Fibroblast of lung (primary cell): ENCODE measurements around the gene SFT2D3. TPM values are rescaled to one million over a fixed set of nuclear protein-coding genes. Genes with fewer than 3 reads are reported as not detected.
A peak's percentile ranks its signal among the peaks of the same experiment; 100 is the strongest.

Experiments
- DNase-seq, 2 donors: peaks; one replicate each; pipeline versions ENCODE4 v3.0.0 to v3.0.0-alpha.2; 2010; ENCODE audit warnings: low read depth in 2 of 2
- H2AFZ ChIP-seq: 2 replicates; pipeline ENCODE4 v1.5.1; 2012; ENCODE audit warnings: low read length, control low read depth, inconsistent platforms
- H3K27ac ChIP-seq: 2 replicates; pipeline ENCODE4 v1.5.1; 2011; ENCODE audit warnings: low read length, control low read depth; ENCODE audit not compliant: insufficient read depth
- H3K27me3 ChIP-seq: 2 replicates; pipeline ENCODE4 v1.5.1; 2011; ENCODE audit warnings: mild to moderate bottlenecking, low read length; ENCODE audit not compliant: control insufficient read depth, insufficient read depth
- H3K36me3 ChIP-seq: 2 replicates; pipeline ENCODE4 v1.5.1; 2011; ENCODE audit warnings: low read length; ENCODE audit not compliant: control insufficient read depth, insufficient read depth
- H3K4me1 ChIP-seq: 2 replicates; pipeline ENCODE4 v1.5.1; 2011; ENCODE audit warnings: low read length; ENCODE audit not compliant: control insufficient read depth, insufficient read depth; ENCODE audit errors: extremely low read depth
- H3K4me2 ChIP-seq: 2 replicates; pipeline ENCODE4 v1.5.1; 2011; ENCODE audit warnings: low read length, control low read depth; ENCODE audit not compliant: insufficient read depth; ENCODE audit errors: extremely low read depth
- H3K4me3 ChIP-seq, 4 experiments: fragments of 200-600 bp in 1 of 4; sonication (generic) in 1 of 4; replicated peaks in 1 of 4; 2 replicates each; pipeline ENCODE4 v1.5.1; 2011 to 2016; ENCODE audit warnings: low read length in 4 of 4, low read depth in 3 of 4, mild to moderate bottlenecking in 3 of 4, control low read depth in 2 of 4, inconsistent platforms in 1 of 4, mixed read lengths in 1 of 4; ENCODE audit not compliant: insufficient read depth in 1 of 4; ENCODE audit errors: control extremely low read depth in 1 of 4
- H3K79me2 ChIP-seq: 2 replicates; pipeline ENCODE4 v1.5.1; 2012; ENCODE audit warnings: mild to moderate bottlenecking, low read length, inconsistent platforms; ENCODE audit not compliant: control insufficient read depth, insufficient read depth
- H3K9ac ChIP-seq: 2 replicates; pipeline ENCODE4 v1.5.1; 2011; ENCODE audit warnings: mild to moderate bottlenecking, low read length, control low read depth; ENCODE audit not compliant: insufficient read depth
- H3K9me3 ChIP-seq: 2 replicates; pipeline ENCODE4 v1.5.1; 2012; ENCODE audit warnings: low read depth, low read length; ENCODE audit not compliant: control insufficient read depth, insufficient read depth
- H4K20me1 ChIP-seq: 2 replicates; pipeline ENCODE4 v1.5.1; 2011; ENCODE audit warnings: low read length; ENCODE audit not compliant: control insufficient read depth, insufficient read depth; ENCODE audit errors: extremely low read depth
- CTCF ChIP-seq, 2 donors: IDR thresholded peaks in 1 of 2; conservative IDR thresholded peaks in 1 of 2; 1 replicate in 1 of 2; 2 replicates in 1 of 2; pipeline ENCODE4 v1.5.1; 2011 to 2012; ENCODE audit warnings: low read length in 2 of 2, control low read depth in 1 of 2, inconsistent platforms in 1 of 2, low read depth in 1 of 2, mild to moderate bottlenecking in 1 of 2
- EZH2 ChIP-seq: IDR thresholded peaks from 2 replicates; pipeline ENCODE4 v1.5.1; 2012; ENCODE audit warnings: low read length, control low read depth, mild to moderate bottlenecking; ENCODE audit errors: missing control alignments
- polyA plus RNA-seq, 2 donors: library from polyadenylated mRNA; depleted of rRNA in 1 of 2; stranded (reverse) in 1 of 2; unstranded in 1 of 2; fragments of >200 nt; gene quantifications; 2 replicates each; pipeline ENCODE4 v1.2.1, GENCODE V29; 2011 to 2012; ENCODE audit warnings: missing spikeins in 1 of 2
- total RNA-seq: library from RNA; depleted of rRNA; stranded (reverse); fragments of >200 nt; gene quantifications from 2 replicates; pipeline ENCODE4 v1.2.1, GENCODE V29; 2014

The SFT2D3 gene
- total and polyA plus RNA-seq, 2 donors (not counting 1 experiment from before 2014, with no cell fraction given) = 4.1 to 5.5 TPM

- Histone ChIP-seq H3K27ac (peak overlapping the region; percentile 72), H4K20me1 (no peaks in the 10 kb centered on the region), H3K4me1 (peaks cover 5% of the 10 kb centered on the region), H3K36me3 (no peaks in the 10 kb centered on the region), H3K9me3 (no peaks in the 10 kb centered on the region), H3K79me2 (peaks cover 9% of the 10 kb centered on the region), H2AFZ (peak overlapping the region; percentile 40), H3K9ac (peak overlapping the region; percentile 93), H3K27me3 (no peaks in the 10 kb centered on the region), H3K4me2 (peak overlapping the region; percentile 98), H3K4me3 (peak overlapping the region; percentile 34 to 78 (median 72))
- no peak for DNase-seq
- TF ChIP-seq CTCF (conservative IDR thresholded peaks at IDR 0.05 in 1 of 2, IDR thresholded peaks at IDR 0.05 in 1 of 2; ENCODE audit: low read depth in 1 of 2, low read length in 2 of 2) (no peak), EZH2 (no peak)
These were observed 1.2 kb downstream of the SFT2D3 start for GRCh38 chr2:127702395-127703009.

- Histone ChIP-seq H3K27ac (no peak overlapping the region), H3K9me3 (no peaks in the 10 kb centered on the region), H3K4me1 (peaks cover 5% of the 10 kb centered on the region), H3K4me2 (no peak overlapping the region), H3K9ac (no peak overlapping the region), H3K36me3 (peaks cover 1% of the 10 kb centered on the region), H4K20me1 (no peaks in the 10 kb centered on the region), H3K79me2 (peaks cover 9% of the 10 kb centered on the region), H3K27me3 (no peaks in the 10 kb centered on the region), H2AFZ (no peak overlapping the region), H3K4me3 (no peak overlapping the region)
- TF ChIP-seq CTCF (conservative IDR thresholded peaks at IDR 0.05 in 1 of 2, IDR thresholded peaks at IDR 0.05 in 1 of 2; ENCODE audit: low read depth in 1 of 2, low read length in 2 of 2) = no peak
- no peak for DNase-seq
These were observed 2.0 kb downstream of the SFT2D3 start for GRCh38 chr2:127703282-127703681.

GRCh38 chr2:127704641-127705390 is 3.5 kb downstream of the SFT2D3 start:
- no peak overlapping the region for H3K27ac ChIP-seq
- DNase-seq = peak in 1 of 2 donors; percentile 78
- H3K9ac ChIP-seq = no peak overlapping the region
- no peaks in the 10 kb centered on the region for H4K20me1 ChIP-seq
- H3K4me1 ChIP-seq = peaks cover 5% of the 10 kb centered on the region
- peaks cover 6% of the 10 kb centered on the region for H3K36me3 ChIP-seq
- H2AFZ ChIP-seq = no peak overlapping the region
- no peak overlapping the region for H3K4me2 ChIP-seq
- no peaks in the 10 kb centered on the region for H3K27me3 ChIP-seq
- TF ChIP-seq CTCF (conservative IDR thresholded peaks at IDR 0.05 in 1 of 2, IDR thresholded peaks at IDR 0.05 in 1 of 2; ENCODE audit: low read depth in 1 of 2, low read length in 2 of 2) (no peak), EZH2 (no peak)
- H3K9me3 ChIP-seq = no peaks in the 10 kb centered on the region
- H3K4me3 ChIP-seq = no peak overlapping the region
- H3K79me2 ChIP-seq = peaks cover 9% of the 10 kb centered on the region
